Motor neuron (in vitro differentiated cells): ENCODE measurements around the gene APBA3. TPM values are rescaled to one million over a fixed set of nuclear protein-coding genes. Genes with fewer than 3 reads are reported as not detected.

Source experiments
- ATAC-seq, 8 experiments: fragments of 200-7000 bp; cut with Tn5 transposase; replicated peaks in 6 of 8; 2 replicates each; pipeline ENCODE4 v1.8.0; 2021; ENCODE audit warnings: mild to moderate bottlenecking in 8 of 8, moderate library complexity in 8 of 8
- H3K27ac ChIP-seq, 2 donors: fragments of 250-450 bp; sonication (Bioruptor Pico); 2 replicates each; pipeline ENCODE4 v1.9.0; 2021; ENCODE audit warnings: antibody characterized with exemption in 2 of 2, mild to moderate bottlenecking in 2 of 2, moderate library complexity in 1 of 2
- H3K4me1 ChIP-seq, 2 donors: fragments of 250-450 bp; sonication (Bioruptor Pico); replicated peaks in 1 of 2; 2 replicates each; pipeline ENCODE4 v1.6.1; 2021; ENCODE audit warnings: antibody characterized with exemption in 2 of 2, mild to moderate bottlenecking in 2 of 2, moderate library complexity in 1 of 2
- H3K4me3 ChIP-seq, 5 donors: fragments of 250-450 bp; sonication (Bioruptor Pico); 2 replicates each; pipeline ENCODE4 v1.9.0; 2021; ENCODE audit warnings: antibody characterized with exemption in 5 of 5, mild to moderate bottlenecking in 5 of 5, moderate library complexity in 4 of 5
- WGBS, 10 experiments: fragments of 450-650 bp; shearing (Covaris generic); methylation state at CpG; one replicate each; pipeline ENCODE4 v1.0.0; 2022; 5-methylcytosine and 5-hydroxymethylcytosine counted together
- in situ Hi-C, 9 experiments: fragments of 400-800 bp; cut with MboI; loops; one replicate each; pipeline ENCODE4 v1.15.0; 2021; ENCODE audit warnings: low sequenced_read_pairs in 9 of 9, low pct_unique_long_range_greater_than_20kb in 2 of 9; ENCODE audit not compliant: unreplicated experiment in 9 of 9
- total RNA-seq, 8 experiments: library from RNA; unstranded; fragments of 300-600 nt; gene quantifications; 2 replicates each; pipeline versions ENCODE4 v1.2.3 to v1.2.4, GENCODE V29; 2022

APBA3 gene
- total RNA-seq, 8 experiments from 2014 or later = 12.3 to 26.3 (median 16.8) TPM

DNA sequence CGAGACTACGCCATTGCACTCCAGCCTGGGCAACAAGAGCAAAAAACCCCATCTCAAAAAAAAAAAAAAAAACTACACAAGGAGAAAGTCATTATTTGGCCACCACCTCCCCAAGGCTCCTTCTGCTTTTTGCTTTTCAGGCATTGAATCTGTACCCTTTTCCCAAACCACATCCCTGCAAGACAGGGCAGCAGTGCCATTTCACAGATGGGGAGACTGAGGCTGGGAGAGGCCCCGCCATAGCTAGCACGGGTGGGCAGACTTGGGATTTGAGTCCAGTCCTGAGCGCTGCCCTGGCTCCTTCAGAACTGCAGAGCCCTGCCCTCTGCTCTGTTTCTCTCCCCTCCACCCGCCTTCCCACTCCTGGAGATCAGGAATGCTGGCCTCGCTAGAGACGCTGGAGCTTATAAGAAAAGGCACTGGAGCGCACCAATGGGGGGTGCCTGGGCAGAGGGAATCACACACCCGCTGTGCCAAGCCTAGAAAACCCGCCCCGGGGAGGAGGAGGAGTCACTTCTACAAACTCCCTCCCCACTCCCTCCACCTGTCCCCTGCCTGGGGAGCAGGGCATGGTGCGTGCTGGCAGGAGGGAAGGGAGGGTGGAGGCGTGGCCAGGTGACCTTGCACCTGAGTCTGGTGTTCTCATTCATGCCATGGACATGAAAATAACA is 35.7 kb downstream of the APBA3 start:
- Histone ChIP-seq H3K27ac (no peak overlapping the region), H3K4me1 (peaks cover 0 to 3% of the 10 kb centered on the region in 2 donors), H3K4me3 (no peak overlapping the region)
- in situ Hi-C loops = no loop called here
- WGBS, 10 experiments = 5 to 81% (median 46%) methylated on average over 2 to 5 of the region's 14 CpGs; no CpG with 5 or more reads in 3 of the 10 experiments
- peak in 1 of 8 experiments; percentile 19 for ATAC-seq

DNA sequence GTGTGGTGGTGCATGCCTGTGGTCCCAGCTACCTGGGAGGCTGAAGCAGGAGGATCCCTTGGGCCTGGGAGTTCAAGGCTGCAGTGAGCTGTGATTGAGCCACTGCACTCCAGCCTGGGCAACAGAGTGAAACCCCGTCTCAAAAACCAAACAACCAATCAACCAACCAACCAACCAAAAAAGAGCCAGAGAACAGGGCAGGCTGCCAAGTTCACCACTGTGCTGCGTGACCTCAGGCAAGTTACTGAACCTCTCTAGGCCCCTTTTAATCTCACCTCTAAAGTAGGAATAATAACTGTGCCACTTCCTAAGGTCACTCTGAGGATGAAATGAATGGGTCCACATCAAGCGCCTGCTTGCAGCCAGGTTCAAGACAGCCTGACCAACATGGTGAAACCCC is 36.4 kb downstream of the APBA3 start:
- Histone ChIP-seq H3K4me3 (no peak overlapping the region), H3K27ac (no peak overlapping the region), H3K4me1 (peaks cover 0 to 3% of the 10 kb centered on the region in 2 donors)
- ATAC-seq = no peak
- in situ Hi-C loops = no loop called here
- WGBS, 10 experiments = 57 to 100% (median 75%) methylated on average over 1 to 2 of the region's 3 CpGs; no CpG with 5 or more reads in 5 of the 10 experiments

DNA sequence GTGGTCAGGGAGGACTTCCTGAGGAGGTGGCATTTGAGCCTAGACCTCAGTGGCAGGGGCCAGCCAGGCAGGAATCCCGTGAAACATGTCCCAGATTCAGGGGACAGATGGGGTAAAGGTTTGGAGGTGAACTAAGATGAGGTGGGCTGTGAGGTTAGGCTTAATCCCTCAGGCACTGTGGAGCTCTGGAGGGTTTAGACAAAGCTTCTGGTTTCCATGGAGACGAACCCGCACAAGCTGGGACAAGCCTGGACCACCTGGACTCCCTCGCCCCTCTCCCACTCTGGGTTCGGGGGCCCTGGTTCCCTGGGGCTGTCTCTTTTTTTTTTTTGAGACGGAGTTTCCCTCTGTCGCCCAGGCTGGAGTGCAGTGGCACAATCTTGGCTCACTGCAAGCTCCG is 37.6 kb downstream of the APBA3 start:
- peaks cover 0 to 3% of the 10 kb centered on the region in 2 donors for H3K4me1 ChIP-seq
- 0 to 20% (median 8%) methylated on average over 1 to 3 of the region's 8 CpGs; no CpG with 5 or more reads in 6 of the 10 experiments for WGBS, 10 experiments
- ATAC-seq = peak in 2 of 8 experiments; percentile 25 to 43
- H3K4me3 ChIP-seq = no peak overlapping the region
- no peak overlapping the region for H3K27ac ChIP-seq
- in situ Hi-C loops = loop anchor here in 1 of 9 experiments (25.0 kb wide), 1 partner anchor 162 kb away; the partner anchor contains the start of genes HMG20B and MFSD12

DNA sequence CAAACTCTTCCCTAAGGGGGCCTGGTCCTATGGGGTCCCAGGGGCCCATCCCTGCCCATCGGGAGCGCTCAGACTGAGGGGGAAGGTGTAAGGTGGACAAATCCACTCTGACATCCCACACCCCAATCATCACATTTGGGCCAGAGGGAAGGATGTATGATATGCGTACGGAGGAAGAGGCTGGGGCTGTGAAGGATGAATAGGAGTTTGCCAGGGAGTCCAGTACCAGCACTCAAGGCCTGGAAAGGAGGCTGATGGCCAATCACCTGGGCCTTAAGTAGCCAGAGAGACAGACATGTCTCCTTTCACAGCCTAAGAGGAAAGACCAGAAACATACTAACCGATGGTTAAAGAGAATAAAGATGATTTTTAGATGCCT is 38.4 kb downstream of the APBA3 start:
- no peak for ATAC-seq
- Histone ChIP-seq H3K27ac (no peak overlapping the region), H3K4me3 (no peak overlapping the region), H3K4me1 (peaks cover 0 to 3% of the 10 kb centered on the region in 2 donors)
- WGBS, 10 experiments = 38 to 67% (median 50%) methylated on average over 1 to 3 of the region's 5 CpGs; no CpG with 5 or more reads in 7 of the 10 experiments
- in situ Hi-C loops = loop anchor here in 1 of 9 experiments (25.0 kb wide), 1 partner anchor 161 kb away; the partner anchor contains the start of genes HMG20B and MFSD12

DNA sequence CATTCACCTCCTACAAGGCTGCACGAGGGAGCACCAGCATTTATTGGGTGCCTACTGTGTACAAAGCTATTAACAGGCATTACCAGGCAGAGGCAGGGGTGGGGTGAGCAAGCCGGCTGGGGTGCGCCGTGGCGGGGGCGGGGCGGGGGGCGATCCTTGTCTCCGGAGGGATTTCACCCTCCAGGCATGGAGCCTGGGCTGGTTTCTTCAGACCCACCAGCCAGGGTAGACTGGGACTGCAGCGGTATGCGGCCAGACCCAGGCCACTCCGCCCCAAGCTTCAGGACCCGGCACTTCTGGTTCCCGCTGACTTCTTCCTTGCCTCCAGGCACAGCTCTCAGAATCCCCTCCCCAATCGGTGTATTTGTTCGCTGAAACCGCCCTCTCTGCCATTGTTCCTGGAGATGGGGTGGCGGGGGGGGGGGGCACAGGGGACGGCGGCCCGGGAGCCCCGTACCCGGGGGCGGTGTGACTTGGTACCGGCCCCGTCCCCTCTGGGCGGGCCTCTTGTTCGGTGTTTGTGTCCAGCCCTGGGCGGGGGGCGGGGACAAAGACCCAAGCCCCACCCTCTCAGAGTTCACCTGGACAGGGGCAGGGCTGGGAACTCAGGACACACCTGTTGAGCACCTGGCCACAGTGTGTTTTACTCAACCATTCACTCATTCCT is 38.9 kb downstream of the APBA3 start:
- Histone ChIP-seq H3K4me1 (peaks cover 0 to 3% of the 10 kb centered on the region in 2 donors), H3K4me3 (no peak overlapping the region), H3K27ac (no peak overlapping the region)
- WGBS, 10 experiments = 0% methylated on average over 1 of the region's 30 CpGs; no CpG with 5 or more reads in 9 of the 10 experiments
- in situ Hi-C loops = loop anchor here in 1 of 9 experiments (25.0 kb wide), 1 partner anchor 160 kb away; the partner anchor contains the start of genes HMG20B and MFSD12
- ATAC-seq = peak in 3 of 8 experiments; percentile 18 to 41 (median 35)

DNA sequence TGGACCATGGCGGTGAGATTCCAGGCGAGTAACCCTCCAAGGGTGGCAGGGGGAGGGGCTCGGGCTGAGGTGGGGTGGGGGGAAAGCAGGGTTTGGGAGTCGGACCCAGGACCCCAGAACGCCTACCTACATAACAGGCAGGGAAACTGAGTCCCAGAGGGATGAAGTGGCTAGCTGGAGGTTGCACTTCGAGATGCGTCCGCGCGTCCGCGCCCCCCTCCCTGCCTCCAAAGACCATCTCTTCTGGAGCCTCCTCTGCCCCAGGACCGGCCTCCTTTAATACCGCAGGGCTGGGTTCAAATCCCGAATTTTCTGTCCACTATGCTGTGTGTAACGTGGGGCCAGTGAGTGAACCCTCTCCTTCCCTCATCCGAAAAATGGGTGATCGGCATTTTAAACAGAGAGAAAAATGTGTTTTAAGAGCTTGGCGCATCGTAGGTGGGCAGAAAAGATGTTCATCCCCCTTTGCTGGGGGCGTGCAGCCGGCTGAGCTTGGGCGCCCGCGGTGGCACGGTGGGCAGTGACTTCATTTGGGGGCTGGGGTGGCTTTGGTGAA is 39.5 kb downstream of the APBA3 start:
- no peak for ATAC-seq
- Histone ChIP-seq H3K4me3 (no peak overlapping the region), H3K4me1 (peaks cover 0 to 3% of the 10 kb centered on the region in 2 donors), H3K27ac (no peak overlapping the region)
- WGBS, 10 experiments = 0 to 27% (median 5%) methylated on average over 1 to 11 of the region's 26 CpGs; no CpG with 5 or more reads in 4 of the 10 experiments
- in situ Hi-C loops = loop anchor here in 1 of 9 experiments (25.0 kb wide), 1 partner anchor 160 kb away; the partner anchor contains the start of genes HMG20B and MFSD12

DNA sequence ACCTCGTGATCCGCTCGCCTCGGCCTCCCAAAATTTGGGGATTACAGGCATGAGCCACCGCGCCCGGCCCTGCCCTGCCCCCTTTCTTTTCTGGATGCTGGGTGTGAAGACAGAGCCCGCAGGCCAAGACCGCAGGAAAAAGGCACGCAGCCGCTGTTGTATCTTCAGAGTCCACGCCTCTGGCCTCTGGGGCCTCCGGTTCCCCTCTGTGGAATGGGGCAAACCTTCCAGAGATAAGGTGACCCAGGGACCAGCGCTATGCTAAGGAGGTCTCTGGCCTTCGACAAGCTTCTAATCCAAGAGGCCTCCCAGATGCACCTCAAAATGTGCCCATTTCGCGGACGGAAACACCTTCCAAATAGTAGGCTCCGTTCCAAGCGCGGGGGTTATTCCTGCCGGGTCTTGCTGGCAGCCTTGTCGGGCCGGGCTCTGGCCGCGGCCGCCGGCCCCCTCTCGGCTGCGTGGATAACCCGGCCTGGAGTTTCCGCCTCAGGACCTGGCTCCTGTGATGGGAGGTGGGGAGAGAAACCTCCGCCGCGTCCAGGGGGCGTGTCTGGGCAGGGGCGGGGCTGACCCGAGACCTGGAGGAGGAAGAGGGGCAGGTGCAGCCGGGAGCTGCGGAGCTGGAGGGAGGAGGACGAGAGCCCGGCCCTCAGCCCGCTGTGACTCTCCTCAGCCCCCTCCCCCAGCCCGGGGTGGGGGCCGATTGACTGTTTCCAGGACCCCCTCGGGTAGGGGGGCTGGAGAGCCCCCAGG is 40.2 kb downstream of the APBA3 start:
- H3K27ac ChIP-seq = no peak overlapping the region
- peak; percentile 45 to 80 (median 67) for ATAC-seq
- WGBS, 10 experiments = 44 to 90% (median 53%) methylated on average over 4 to 16 of the region's 46 CpGs; no CpG with 5 or more reads in 4 of the 10 experiments
- H3K4me3 ChIP-seq = no peak overlapping the region
- peaks cover 0 to 3% of the 10 kb centered on the region in 2 donors for H3K4me1 ChIP-seq
- in situ Hi-C loops = loop anchor here in 1 of 9 experiments (25.0 kb wide), 1 partner anchor 159 kb away; the partner anchor contains the start of genes HMG20B and MFSD12

DNA sequence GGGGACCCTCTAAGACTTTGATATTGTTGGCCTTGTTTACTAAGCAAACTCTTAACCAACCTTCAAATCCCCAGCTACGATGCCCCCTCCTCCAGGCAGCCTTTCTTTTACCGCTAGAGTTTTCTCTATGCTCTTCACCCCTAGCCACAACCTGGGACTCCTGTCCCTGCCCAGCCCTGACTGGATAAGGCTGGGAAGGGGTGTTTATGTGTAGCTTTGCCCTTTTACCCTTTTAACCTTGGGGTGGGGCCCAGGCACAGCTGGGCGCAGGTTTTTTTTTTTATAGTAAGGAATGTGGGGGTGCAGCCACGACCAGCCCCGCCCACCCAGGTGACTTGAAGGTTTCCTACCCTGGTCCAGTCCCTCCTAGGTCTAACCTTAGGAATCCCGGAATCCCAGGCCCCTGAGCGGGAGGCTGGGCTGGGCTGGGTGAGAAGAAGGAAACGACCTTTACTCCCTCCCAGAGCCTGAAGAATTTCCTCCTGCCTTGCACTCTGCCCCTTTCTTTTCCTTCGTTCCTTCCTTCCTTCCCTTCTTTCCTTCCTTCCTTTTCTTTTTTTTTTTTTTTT is 41.1 kb downstream of the APBA3 start:
- no peak overlapping the region for H3K4me3 ChIP-seq
- no peak overlapping the region for H3K27ac ChIP-seq
- 10 to 70% (median 30%) methylated on average over 1 to 8 of the region's 9 CpGs; no CpG with 5 or more reads in 3 of the 10 experiments for WGBS, 10 experiments
- H3K4me1 ChIP-seq = peaks cover 0 to 3% of the 10 kb centered on the region in 2 donors
- no peak for ATAC-seq
- in situ Hi-C loops = loop anchor here in 1 of 9 experiments (25.0 kb wide), 1 partner anchor 158 kb away; the partner anchor contains the start of genes HMG20B and MFSD12

DNA sequence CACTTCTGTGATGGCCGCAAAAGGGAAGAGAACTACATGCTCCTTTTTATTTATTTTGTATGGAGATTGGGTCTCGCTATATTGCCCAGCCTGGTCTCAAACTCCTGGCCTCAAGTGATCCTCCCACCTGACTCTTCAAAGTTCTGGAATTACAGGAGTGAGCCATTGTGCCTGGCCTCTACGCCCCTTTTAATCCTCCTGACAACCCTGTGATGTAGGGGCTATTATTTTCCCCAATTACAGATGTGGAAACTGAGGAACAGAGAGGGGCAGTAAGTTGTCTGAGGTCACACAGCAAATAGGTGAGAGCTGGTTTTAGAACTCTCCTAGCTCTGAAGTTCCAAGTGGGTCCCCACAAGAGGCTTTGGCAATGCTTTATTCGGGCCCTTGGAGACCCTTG is 41.6 kb downstream of the APBA3 start:
- H3K4me1 ChIP-seq = peaks cover 0 to 3% of the 10 kb centered on the region in 2 donors
- 50 to 100% (median 82%) methylated on average over 1 to 2 of the region's 4 CpGs; no CpG with 5 or more reads in 6 of the 10 experiments for WGBS, 10 experiments
- no peak for ATAC-seq
- in situ Hi-C loops = loop anchor here in 1 of 9 experiments (25.0 kb wide), 1 partner anchor 158 kb away; the partner anchor contains the start of genes HMG20B and MFSD12
- H3K27ac ChIP-seq = no peak overlapping the region
- H3K4me3 ChIP-seq = no peak overlapping the region

DNA sequence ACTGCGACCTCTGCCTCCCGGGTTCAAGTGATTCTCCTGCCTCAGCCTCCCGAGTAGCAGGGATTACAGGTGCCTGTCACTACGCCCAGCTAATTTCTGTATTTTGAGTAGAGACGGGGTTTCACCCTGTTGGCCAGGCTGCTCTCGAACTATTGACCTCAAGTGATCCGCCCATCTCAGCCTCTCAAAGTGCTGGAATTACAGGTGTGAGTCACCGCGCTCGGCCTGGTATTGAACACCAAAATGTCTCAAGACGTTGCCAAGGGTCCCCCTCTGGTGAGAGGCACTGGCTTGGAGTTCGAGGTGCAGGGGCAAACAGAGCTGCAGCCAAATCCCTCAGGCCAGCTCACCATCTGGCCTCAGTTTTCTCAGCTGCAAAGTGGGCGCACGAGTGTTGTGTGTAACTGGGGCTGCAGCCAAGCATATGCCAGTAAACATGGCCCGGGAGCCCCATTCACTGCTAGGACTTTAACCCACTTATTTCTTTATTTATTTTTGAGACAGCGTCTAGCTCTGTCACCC is 45.3 kb downstream of the APBA3 start:
- ATAC-seq = no peak
- in situ Hi-C loops = loop anchor here in 1 of 9 experiments (25.0 kb wide), 1 partner anchor 154 kb away; the partner anchor contains the start of genes HMG20B and MFSD12
- no peak overlapping the region for H3K27ac ChIP-seq
- H3K4me3 ChIP-seq = no peak overlapping the region
- WGBS, 10 experiments = 43 to 89% (median 83%) methylated on average over 2 to 15 of the region's 16 CpGs; no CpG with 5 or more reads in 4 of the 10 experiments
- H3K4me1 ChIP-seq = no peaks in the 10 kb centered on the region

DNA sequence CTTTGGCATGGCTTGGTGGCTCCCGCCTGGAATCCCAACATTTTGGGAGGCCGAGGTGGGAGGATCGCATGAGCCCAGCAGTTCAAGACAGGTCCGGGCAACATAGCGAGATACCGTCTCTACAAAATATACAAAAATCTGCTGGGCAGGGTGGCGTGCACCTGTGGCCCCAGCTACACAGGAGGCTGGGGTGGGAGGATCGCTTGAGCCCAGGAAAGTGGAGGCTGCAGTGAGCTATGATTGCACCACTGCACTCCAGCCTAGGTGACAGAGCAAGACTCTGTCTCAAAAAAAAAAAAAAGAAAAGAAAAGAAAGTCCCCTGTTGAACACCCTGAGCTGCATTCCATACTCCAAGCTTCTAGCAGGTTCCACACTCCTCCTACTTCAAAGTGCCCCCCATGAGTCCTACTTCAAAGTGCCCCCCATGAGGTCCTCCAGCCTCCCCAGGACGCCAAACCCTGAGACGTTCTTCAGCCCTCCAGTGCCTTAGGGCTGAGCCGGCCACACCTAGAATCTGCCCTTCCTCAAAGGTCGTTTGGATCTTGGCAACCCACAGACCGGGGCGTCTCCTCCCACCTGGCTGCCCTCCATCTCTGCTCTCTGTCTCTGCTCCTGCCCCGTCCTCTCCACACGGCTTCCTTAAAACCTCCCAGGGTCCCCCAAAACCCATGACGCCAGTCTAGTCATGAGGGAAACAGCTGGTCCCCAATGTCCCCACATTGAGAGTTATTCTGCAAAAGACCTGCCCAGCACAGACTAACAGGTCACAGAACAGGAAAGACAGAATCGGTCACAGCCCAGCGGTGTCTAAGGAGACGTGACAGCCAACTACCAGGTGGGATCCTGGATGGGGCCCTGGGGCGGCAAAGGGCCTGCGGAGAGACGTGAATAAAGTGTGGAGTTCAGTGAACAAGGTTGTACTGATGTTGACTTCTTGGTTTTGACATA is 48.6 kb downstream of the APBA3 start:
- in situ Hi-C loops = loop anchor here in 1 of 9 experiments (25.0 kb wide), 1 partner anchor 151 kb away; the partner anchor contains the start of genes HMG20B and MFSD12
- no peak overlapping the region for H3K4me3 ChIP-seq
- WGBS, 10 experiments = 30 to 100% (median 62%) methylated on average over 1 to 9 of the region's 23 CpGs; no CpG with 5 or more reads in 4 of the 10 experiments
- no peaks in the 10 kb centered on the region for H3K4me1 ChIP-seq
- no peak overlapping the region for H3K27ac ChIP-seq
- ATAC-seq = peak in 3 of 8 experiments; percentile 41 to 76 (median 72)
